AG04449 (cell line): ENCODE results near the gene ETNK1.
"Not testable (repeated sequence)": the region's sequence is repeated elsewhere in the genome, so short reads cannot be mapped to it uniquely, and the experiment has no call there.

ENCODE experiments used
- CTCF ChIA-PET: fragments of 350-600 bp; formaldehyde crosslinking; extraction: SDS; loops from one replicate; lab custom pipeline; 2021; ENCODE audit warnings: antibody characterized with exemption; lab: Yijun Ruan, JAX
- POLR2A ChIA-PET: fragments of 400-600, 350-600 bp; formaldehyde crosslinking; extraction: SDS; loops from one replicate; lab custom pipeline; 2020; ENCODE audit warnings: antibody characterized with exemption, inconsistent platforms; lab: Yijun Ruan, JAX
- DNase-seq: peaks from one replicate; pipeline ENCODE4 v3.0.0-alpha.2; 2010; ENCODE audit warnings: low read depth, low spot score
- H3K4me3 ChIP-seq: 2 replicates; pipeline ENCODE4 v1.5.1; 2011; ENCODE audit warnings: low read depth, mild to moderate bottlenecking, control low read depth, low read length
- TF ChIP-seq, protein P1 (sequence below): IDR thresholded peaks from one replicate; pipeline ENCODE4 v1.5.1; 2011; ENCODE audit warnings: mild to moderate bottlenecking, moderate library complexity, low read length, control low read depth, inconsistent platforms; ENCODE audit not compliant: insufficient read depth; ENCODE audit errors: missing control alignments

ETNK1 gene

DNA sequence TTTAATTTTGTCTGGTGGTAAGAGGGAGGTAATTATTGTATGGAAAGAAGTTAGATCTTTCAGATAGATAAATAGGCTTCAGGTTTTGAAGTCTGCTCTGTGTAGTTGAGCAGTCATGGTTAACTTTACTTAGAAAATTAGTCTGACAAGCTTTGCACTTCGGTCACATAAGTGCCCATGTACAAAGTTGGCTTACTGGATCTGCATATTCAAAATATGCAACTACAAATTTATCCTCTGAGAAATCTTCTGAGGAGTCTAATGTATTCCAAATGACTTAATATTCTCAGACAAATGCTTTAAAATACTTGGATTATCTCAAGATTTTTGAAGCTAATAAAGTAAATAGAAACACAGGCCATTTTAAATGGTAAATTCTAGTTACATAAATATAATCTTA, 61.2 kb downstream of the ETNK1 start:
- TF ChIP-seq, protein P1, sequence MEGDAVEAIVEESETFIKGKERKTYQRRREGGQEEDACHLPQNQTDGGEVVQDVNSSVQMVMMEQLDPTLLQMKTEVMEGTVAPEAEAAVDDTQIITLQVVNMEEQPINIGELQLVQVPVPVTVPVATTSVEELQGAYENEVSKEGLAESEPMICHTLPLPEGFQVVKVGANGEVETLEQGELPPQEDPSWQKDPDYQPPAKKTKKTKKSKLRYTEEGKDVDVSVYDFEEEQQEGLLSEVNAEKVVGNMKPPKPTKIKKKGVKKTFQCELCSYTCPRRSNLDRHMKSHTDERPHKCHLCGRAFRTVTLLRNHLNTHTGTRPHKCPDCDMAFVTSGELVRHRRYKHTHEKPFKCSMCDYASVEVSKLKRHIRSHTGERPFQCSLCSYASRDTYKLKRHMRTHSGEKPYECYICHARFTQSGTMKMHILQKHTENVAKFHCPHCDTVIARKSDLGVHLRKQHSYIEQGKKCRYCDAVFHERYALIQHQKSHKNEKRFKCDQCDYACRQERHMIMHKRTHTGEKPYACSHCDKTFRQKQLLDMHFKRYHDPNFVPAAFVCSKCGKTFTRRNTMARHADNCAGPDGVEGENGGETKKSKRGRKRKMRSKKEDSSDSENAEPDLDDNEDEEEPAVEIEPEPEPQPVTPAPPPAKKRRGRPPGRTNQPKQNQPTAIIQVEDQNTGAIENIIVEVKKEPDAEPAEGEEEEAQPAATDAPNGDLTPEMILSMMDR = no peak
- CTCF ChIA-PET = interaction anchor here (1.1 to 2.1 kb wide), 5 partner anchors 11 to 44 kb away, joined by 3 to 11 read pairs (median 8); no protein-coding TSS in a partner anchor
- H3K4me3 ChIP-seq = no peak overlapping the region
- no peak for DNase-seq
- POLR2A ChIA-PET = no interaction called here

DNA sequence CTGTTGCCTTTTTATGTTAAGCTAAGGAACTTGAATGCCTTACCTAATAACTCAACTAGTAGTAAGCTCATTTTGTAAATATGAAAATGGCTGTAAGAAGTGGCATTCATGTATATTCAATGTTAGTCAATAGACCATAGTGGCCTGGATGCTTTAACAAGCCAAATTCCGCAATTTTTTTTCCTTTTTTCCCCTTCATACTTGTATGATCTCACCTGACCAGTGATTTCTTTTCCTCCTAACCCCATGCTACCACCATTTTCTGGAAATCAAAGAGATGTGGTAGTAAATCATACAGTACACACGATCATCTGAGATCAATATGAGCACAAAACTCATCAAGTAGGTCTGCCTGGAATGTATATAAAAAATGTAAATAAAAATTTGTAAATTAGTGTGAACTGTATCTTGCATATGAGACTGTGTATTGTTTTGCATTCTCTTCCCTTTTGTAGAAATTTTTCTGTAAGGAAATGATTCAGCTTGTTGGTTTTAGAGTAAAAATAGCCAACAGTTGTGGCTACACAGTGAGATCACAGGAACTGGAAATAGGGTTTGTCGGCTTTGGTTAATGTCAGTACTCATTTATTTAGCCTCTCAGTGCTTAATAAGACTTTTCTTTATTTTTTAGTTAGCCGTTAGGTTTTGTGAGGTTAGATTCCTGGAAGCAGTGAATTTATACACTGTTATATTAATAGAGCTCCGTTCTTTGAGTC, 62.5 kb downstream of the ETNK1 start:
- TF ChIP-seq, protein P1 = no peak
- POLR2A ChIA-PET = no interaction called here
- peak; percentile 36 for DNase-seq
- no peak overlapping the region for H3K4me3 ChIP-seq
- CTCF ChIA-PET = interaction anchor here (0.5 to 2.1 kb wide), 5 partner anchors 13 to 51 kb away, joined by 3 to 11 read pairs (median 4); no protein-coding TSS in a partner anchor

DNA sequence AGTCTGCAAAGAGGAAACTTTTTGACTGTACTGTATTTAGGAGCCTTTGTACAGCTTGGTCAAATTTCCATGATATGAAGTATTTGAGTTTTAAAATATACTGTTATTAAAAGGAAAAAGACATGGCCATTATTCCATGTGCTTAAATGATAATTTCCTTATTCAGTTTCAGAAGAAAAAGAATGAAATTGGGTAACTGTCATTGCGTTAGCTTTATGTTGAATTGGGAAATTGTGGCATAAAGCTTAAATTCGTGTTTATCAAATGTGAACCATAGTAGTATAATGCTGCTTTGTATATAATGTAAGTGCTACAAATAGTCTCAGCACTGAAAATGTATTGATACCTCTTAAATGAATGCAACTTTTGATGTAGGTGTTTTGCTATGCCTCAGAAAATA, 64.9 kb downstream of the ETNK1 start:
- TF ChIP-seq, protein P1 = no peak
- CTCF ChIA-PET = no interaction called here
- no peak overlapping the region for H3K4me3 ChIP-seq
- POLR2A ChIA-PET = no interaction called here
- no peak for DNase-seq

DNA sequence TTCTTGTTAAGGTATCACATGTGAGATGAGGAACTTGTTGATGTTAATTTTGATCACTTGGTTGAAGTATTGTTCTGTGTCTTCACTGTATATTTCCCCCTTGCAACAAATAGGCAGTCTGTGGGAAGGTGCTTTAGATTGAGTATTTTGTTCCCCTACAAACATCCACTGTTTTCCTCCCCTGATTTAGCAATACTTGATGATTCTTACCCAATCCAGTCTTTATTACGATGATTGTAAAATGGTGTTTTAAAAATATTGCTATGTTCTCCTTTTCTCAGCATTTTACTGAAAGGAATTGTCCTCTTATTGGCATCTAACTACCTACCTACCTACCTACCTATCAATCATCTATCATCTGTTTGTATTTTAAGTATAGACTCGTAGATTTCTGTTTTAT, 66.3 kb downstream of the ETNK1 start:
- TF ChIP-seq, protein P1 = no peak
- POLR2A ChIA-PET = no interaction called here
- no peak overlapping the region for H3K4me3 ChIP-seq
- CTCF ChIA-PET = no interaction called here
- DNase-seq = no peak

DNA sequence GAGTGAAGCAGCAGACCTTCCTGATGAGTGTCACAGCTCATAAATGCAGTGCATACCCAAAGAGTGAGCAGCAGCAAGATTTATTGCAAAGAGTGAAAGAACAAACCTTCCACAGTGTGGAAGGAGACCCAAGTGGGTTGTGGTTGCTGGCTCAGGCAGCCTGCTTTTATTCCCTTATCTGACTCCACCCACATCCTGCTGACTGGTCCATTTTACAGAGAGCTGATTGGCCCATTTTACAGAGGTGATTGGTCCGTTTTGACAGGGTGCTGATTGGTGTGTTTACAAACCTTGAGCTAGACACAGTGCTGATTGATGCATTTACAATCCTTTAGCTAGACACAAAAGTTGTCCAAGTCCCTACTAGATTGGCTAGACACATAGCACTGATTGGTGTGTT, 67.5 kb downstream of the ETNK1 start:
- H3K4me3 ChIP-seq, DNase-seq, POLR2A ChIA-PET: not testable (repeated sequence)
- CTCF ChIA-PET = interaction anchor here (0.9 kb wide), 1 partner anchor 9 kb away, joined by 4 read pairs; no protein-coding TSS in a partner anchor

DNA sequence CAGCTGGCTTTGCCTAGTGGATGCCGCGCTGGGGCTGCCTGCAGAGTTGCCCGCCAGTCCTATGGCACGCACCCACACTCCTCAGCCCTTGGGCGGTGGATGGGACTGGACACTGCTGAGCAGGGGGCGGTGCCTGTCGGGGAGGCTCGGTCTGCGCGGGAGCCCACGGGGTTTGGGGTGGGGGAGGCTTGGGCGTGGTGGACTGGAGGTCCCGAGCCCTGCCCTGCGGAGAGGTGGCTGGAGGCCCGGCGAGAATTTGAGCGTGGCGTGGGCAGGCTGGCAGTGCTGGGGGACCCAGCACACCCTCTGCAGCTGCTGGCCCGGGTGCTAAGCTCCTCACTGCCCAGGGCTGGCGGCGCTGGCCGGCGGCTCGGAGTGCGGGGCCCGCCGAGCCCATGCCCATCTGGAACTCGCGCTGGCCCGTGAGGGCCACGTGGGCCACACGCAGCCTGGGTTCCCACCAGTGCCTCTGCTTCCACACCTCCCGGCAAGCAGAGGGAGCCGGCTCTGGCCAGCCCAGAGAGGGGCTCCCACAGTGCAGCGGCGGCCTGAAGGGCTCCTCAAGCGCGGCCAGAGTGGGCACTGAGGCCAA, 68.1 kb downstream of the ETNK1 start:
- ChIA-PET CTCF (interaction anchor here (0.9 kb wide), 1 partner anchor 10 kb away, joined by 4 read pairs; no protein-coding TSS in a partner anchor), POLR2A (no interaction called here)
- no peak for DNase-seq
- no peak overlapping the region for H3K4me3 ChIP-seq
- TF ChIP-seq, protein P1 = no peak
